ENCODE results near the gene FIP1L1. TPM values are rescaled to one million over a fixed set of nuclear protein-coding genes. Genes with fewer than 3 reads are reported as not detected.

The FIP1L1 gene
- total and polyA plus RNA-seq, 10 of the 15 experiments (the other 5 are each of a cell fraction or from before 2014, with no cell fraction given) = 28.1 to 110 (median 59.4) TPM

DNA sequence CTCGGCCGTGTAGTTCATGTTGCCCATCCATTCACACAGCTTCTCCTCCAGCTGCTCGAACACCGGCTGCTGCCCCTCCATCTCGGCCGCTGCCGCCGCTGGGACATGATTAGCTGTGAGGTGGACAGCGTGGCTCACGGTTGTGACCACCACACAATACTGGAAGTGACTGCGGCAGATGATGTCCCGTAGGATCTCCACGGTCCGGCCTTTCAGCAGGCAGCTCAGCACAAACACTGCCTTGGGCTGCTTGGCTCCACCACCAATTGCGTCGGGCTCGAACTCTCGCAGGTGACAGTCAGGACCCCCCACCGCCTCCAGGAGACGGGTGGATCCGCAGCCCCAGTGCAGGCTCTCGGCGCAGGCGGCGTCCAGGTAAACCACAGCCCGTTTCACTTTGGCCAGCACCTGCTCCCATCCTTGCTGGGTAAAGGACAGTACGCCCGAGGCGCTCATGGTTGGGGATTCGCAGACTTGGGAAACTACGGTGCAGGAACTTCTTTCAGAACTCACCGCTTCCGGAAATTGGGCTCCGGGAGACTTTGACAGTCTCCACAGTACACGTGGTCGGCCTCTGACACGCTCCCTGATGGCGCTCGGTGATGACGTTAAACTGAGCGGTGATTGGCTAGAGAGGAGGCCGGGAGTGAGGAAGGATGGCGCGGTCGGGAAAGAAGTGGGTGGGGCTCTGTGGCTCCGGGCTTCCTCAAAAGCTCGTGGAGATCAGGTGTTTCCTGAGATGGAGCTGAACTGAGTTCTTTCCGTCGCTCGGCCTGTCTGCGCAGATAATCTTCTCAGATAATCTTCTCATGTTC is 11.7 kb upstream of the FIP1L1 start, which contains the start of gene SCFD2 (continued):
- TF ChIP-seq, protein P1, sequence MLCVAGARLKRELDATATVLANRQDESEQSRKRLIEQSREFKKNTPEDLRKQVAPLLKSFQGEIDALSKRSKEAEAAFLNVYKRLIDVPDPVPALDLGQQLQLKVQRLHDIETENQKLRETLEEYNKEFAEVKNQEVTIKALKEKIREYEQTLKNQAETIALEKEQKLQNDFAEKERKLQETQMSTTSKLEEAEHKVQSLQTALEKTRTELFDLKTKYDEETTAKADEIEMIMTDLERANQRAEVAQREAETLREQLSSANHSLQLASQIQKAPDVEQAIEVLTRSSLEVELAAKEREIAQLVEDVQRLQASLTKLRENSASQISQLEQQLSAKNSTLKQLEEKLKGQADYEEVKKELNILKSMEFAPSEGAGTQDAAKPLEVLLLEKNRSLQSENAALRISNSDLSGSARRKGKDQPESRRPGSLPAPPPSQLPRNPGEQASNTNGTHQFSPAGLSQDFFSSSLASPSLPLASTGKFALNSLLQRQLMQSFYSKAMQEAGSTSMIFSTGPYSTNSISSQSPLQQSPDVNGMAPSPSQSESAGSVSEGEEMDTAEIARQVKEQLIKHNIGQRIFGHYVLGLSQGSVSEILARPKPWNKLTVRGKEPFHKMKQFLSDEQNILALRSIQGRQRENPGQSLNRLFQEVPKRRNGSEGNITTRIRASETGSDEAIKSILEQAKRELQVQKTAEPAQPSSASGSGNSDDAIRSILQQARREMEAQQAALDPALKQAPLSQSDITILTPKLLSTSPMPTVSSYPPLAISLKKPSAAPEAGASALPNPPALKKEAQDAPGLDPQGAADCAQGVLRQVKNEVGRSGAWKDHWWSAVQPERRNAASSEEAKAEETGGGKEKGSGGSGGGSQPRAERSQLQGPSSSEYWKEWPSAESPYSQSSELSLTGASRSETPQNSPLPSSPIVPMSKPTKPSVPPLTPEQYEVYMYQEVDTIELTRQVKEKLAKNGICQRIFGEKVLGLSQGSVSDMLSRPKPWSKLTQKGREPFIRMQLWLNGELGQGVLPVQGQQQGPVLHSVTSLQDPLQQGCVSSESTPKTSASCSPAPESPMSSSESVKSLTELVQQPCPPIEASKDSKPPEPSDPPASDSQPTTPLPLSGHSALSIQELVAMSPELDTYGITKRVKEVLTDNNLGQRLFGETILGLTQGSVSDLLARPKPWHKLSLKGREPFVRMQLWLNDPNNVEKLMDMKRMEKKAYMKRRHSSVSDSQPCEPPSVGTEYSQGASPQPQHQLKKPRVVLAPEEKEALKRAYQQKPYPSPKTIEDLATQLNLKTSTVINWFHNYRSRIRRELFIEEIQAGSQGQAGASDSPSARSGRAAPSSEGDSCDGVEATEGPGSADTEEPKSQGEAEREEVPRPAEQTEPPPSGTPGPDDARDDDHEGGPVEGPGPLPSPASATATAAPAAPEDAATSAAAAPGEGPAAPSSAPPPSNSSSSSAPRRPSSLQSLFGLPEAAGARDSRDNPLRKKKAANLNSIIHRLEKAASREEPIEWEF (IDR thresholded peaks at IDR 0.05; ENCODE audit: insufficient replicate concordance, low read depth, low read length) = no peak
- TF ChIP-seq MEF2A (IDR thresholded peaks at IDR 0.05; ENCODE audit: insufficient read depth, low read depth, low read length) (0 out of 2 replicates have a peak, but pooled peaks have one; percentile 42), ZNF217 (IDR thresholded peaks at IDR 0.05) (no peak), TCF12 (IDR thresholded peaks at IDR 0.05; ENCODE audit: low read depth, low read length) (no peak), SMC3 (IDR thresholded peaks at IDR 0.05; ENCODE audit: borderline replicate concordance, low read length) (no peak), FOXK2 (IDR thresholded peaks at IDR 0.05) (no peak), MEF2B (IDR thresholded peaks at IDR 0.05; ENCODE audit: partially characterized antibody, poor library complexity, severe bottlenecking) (no peak), KLF5 (IDR thresholded peaks at IDR 0.05; ENCODE audit: partially characterized antibody) (peak; percentile 26), MYC (IDR thresholded peaks at IDR 0.05; ENCODE audit: insufficient read depth, insufficient read length, insufficient replicate concordance, low read length, severe bottlenecking) (peak; percentile 78)
- TF ChIP-seq, protein P2, sequence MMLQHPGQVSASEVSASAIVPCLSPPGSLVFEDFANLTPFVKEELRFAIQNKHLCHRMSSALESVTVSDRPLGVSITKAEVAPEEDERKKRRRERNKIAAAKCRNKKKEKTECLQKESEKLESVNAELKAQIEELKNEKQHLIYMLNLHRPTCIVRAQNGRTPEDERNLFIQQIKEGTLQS (IDR thresholded peaks at IDR 0.05; ENCODE audit: borderline replicate concordance, extremely low read depth, low read depth, low read length) = peak; percentile 89
- TF ChIP-seq, protein P3, sequence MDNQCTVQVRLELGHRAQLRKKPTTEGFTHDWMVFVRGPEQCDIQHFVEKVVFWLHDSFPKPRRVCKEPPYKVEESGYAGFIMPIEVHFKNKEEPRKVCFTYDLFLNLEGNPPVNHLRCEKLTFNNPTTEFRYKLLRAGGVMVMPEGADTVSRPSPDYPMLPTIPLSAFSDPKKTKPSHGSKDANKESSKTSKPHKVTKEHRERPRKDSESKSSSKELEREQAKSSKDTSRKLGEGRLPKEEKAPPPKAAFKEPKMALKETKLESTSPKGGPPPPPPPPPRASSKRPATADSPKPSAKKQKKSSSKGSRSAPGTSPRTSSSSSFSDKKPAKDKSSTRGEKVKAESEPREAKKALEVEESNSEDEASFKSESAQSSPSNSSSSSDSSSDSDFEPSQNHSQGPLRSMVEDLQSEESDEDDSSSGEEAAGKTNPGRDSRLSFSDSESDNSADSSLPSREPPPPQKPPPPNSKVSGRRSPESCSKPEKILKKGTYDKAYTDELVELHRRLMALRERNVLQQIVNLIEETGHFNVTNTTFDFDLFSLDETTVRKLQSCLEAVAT (IDR thresholded peaks at IDR 0.05) = no peak; the same call in 1 of the 2 replicates
- TF ChIP-seq, protein P4, sequence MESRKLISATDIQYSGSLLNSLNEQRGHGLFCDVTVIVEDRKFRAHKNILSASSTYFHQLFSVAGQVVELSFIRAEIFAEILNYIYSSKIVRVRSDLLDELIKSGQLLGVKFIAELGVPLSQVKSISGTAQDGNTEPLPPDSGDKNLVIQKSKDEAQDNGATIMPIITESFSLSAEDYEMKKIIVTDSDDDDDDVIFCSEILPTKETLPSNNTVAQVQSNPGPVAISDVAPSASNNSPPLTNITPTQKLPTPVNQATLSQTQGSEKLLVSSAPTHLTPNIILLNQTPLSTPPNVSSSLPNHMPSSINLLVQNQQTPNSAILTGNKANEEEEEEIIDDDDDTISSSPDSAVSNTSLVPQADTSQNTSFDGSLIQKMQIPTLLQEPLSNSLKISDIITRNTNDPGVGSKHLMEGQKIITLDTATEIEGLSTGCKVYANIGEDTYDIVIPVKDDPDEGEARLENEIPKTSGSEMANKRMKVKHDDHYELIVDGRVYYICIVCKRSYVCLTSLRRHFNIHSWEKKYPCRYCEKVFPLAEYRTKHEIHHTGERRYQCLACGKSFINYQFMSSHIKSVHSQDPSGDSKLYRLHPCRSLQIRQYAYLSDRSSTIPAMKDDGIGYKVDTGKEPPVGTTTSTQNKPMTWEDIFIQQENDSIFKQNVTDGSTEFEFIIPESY (IDR thresholded peaks at IDR 0.05) = no peak
- TF ChIP-seq, protein P5, sequence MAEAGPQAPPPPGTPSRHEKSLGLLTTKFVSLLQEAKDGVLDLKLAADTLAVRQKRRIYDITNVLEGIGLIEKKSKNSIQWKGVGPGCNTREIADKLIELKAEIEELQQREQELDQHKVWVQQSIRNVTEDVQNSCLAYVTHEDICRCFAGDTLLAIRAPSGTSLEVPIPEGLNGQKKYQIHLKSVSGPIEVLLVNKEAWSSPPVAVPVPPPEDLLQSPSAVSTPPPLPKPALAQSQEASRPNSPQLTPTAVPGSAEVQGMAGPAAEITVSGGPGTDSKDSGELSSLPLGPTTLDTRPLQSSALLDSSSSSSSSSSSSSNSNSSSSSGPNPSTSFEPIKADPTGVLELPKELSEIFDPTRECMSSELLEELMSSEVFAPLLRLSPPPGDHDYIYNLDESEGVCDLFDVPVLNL (IDR thresholded peaks at IDR 0.05; ENCODE audit: low read depth, low read length) = no peak
- TF ChIP-seq, protein P6, sequence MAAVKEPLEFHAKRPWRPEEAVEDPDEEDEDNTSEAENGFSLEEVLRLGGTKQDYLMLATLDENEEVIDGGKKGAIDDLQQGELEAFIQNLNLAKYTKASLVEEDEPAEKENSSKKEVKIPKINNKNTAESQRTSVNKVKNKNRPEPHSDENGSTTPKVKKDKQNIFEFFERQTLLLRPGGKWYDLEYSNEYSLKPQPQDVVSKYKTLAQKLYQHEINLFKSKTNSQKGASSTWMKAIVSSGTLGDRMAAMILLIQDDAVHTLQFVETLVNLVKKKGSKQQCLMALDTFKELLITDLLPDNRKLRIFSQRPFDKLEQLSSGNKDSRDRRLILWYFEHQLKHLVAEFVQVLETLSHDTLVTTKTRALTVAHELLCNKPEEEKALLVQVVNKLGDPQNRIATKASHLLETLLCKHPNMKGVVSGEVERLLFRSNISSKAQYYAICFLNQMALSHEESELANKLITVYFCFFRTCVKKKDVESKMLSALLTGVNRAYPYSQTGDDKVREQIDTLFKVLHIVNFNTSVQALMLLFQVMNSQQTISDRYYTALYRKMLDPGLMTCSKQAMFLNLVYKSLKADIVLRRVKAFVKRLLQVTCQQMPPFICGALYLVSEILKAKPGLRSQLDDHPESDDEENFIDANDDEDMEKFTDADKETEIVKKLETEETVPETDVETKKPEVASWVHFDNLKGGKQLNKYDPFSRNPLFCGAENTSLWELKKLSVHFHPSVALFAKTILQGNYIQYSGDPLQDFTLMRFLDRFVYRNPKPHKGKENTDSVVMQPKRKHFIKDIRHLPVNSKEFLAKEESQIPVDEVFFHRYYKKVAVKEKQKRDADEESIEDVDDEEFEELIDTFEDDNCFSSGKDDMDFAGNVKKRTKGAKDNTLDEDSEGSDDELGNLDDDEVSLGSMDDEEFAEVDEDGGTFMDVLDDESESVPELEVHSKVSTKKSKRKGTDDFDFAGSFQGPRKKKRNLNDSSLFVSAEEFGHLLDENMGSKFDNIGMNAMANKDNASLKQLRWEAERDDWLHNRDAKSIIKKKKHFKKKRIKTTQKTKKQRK (IDR thresholded peaks at IDR 0.05; ENCODE audit: low read depth, low read length) = no peak

All from GM12878 (cell line).